C4-2B (cell line): ENCODE measurements around the gene ST6GALNAC3.

Experiments
- CTCF ChIP-seq: fragments of 450-650 bp; conservative IDR thresholded peaks from 2 replicates; pipeline ENCODE4 v1.5.1; 2017; ENCODE audit warnings: mild to moderate bottlenecking
- ZFX ChIP-seq: fragments of 450-650 bp; IDR thresholded peaks from 2 replicates; pipeline ENCODE4 v1.6.1; 2017

DNA sequence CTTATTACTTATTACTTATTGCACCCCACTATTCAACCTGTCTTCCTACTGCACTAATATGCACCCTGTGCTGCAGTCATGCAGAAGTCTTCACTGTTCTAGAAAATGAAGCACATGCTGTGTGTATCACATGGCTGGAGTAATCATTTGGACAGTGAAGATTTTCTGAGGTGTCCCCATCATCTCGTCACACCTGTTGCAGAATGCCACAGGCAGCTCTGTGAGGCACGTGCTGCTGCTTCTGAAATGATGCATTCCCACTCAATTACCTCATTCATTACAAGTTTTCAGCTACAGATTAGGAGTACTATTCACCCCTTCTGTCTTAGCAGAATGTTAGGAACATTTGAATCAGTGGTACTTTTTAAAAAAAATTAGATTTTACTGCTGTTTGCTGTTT lies 467.1 kb downstream of the ST6GALNAC3 start:
- no peak for TF ChIP-seq CTCF
- no peak for TF ChIP-seq ZFX
